HepG2 (cell line): ENCODE measurements around the gene MYBPC2. TPM values are rescaled to one million over a fixed set of nuclear protein-coding genes. Genes with fewer than 3 reads are reported as not detected.

Experiments
- ATAC-seq: fragments of 200-7000 bp; cut with Tn5 transposase; 3 replicates; pipeline ENCODE4 v1.9.1; 2020; ENCODE audit warnings: mild to moderate bottlenecking, moderate library complexity
- BruUV-seq: library from RNA; stranded (reverse); fragments of 400-500 nt; replicated peaks from 2 replicates; lab custom pipeline; 2021; lab: Mats Ljungman, UMichigan
- CTCF ChIA-PET: fragments of 300-600 bp; formaldehyde crosslinking; extraction: SDS; loops from one replicate; lab custom pipeline; 2021; ENCODE audit warnings: low total read pairs, inconsistent platforms, low intra/inter-chr PET ratio; lab: Yijun Ruan, JAX
- POLR2A ChIA-PET: fragments of 350-600 bp; sonication (Branson Sonifier 250); formaldehyde crosslinking; loops from one replicate; lab custom pipeline; 2020; ENCODE audit warnings: antibody characterized with exemption, inconsistent platforms; lab: Yijun Ruan, JAX
- DNase-seq: peaks from one replicate; pipeline ENCODE4 v3.0.0-alpha.2; 2015; ENCODE audit warnings: low spot score
- FAIRE-seq: peaks from 3 replicates; lab custom pipeline; 2011; peaks lifted over from hg19 to GRCh38; lab: Jason Lieb, UNC
- H2AFZ ChIP-seq: one replicate; pipeline ENCODE4 v1.6.1; 2011; ENCODE audit warnings: low read length, inconsistent platforms
- H3K27ac ChIP-seq: fragments of 300-600 bp; 3 replicates; pipeline ENCODE4 v1.8.0; 2011; ENCODE audit warnings: mixed run types, mild to moderate bottlenecking, mixed read lengths, low read length, inconsistent platforms; ENCODE audit not compliant: insufficient read depth; ENCODE audit errors: extremely low read length
- H3K27me3 ChIP-seq, 2 experiments: fragments of 200-600 bp in 1 of 2; 2 replicates in 1 of 2; 3 replicates in 1 of 2; pipeline versions ENCODE4 v1.6.0 to v1.8.0; 2011; ENCODE audit warnings: low read length in 2 of 2, mild to moderate bottlenecking in 2 of 2, moderate library complexity in 2 of 2, inconsistent platforms in 1 of 2; ENCODE audit not compliant: insufficient read depth in 2 of 2, control insufficient read depth in 1 of 2
- H3K36me3 ChIP-seq, 2 experiments: fragments of 200-600 bp in 1 of 2; replicated peaks in 1 of 2; 2 replicates in 1 of 2; 3 replicates in 1 of 2; pipeline versions ENCODE4 v1.5.1 to v1.8.0; 2011; ENCODE audit warnings: low read length in 2 of 2, inconsistent platforms in 1 of 2; ENCODE audit not compliant: insufficient read depth in 2 of 2, control insufficient read depth in 1 of 2
- H3K4me1 ChIP-seq: 2 replicates; pipeline ENCODE4 v1.5.1; 2012; ENCODE audit warnings: low read length, inconsistent platforms; ENCODE audit not compliant: insufficient read depth
- H3K4me2 ChIP-seq: 2 replicates; pipeline ENCODE4 v1.6.0; 2011; ENCODE audit warnings: low read depth, low read length, inconsistent platforms
- H3K4me3 ChIP-seq, 3 experiments: fragments of 200-600 bp in 1 of 3; sonication (generic), shearing (Covaris generic) in 1 of 3; replicated peaks in 1 of 3; 2 replicates each; pipeline ENCODE4 v1.5.1; 2011 to 2016; ENCODE audit warnings: low read length in 3 of 3, inconsistent platforms in 2 of 3, low read depth in 2 of 3, mild to moderate bottlenecking in 2 of 3, control low read depth in 1 of 3, mixed read lengths in 1 of 3; ENCODE audit not compliant: insufficient read depth in 1 of 3
- H3K79me2 ChIP-seq: one replicate; pipeline ENCODE4 v1.6.1; 2011; ENCODE audit warnings: low read length, inconsistent platforms; ENCODE audit not compliant: insufficient read depth
- H3K9ac ChIP-seq: 2 replicates; pipeline ENCODE4 v1.6.0; 2011; ENCODE audit warnings: mild to moderate bottlenecking, low read depth, low read length, inconsistent platforms; ENCODE audit not compliant: insufficient read depth
- H3K9me3 ChIP-seq: 2 replicates; pipeline ENCODE4 v1.5.1; 2012; ENCODE audit warnings: mild to moderate bottlenecking, low read length
- H4K20me1 ChIP-seq: 2 replicates; pipeline ENCODE4 v1.6.0; 2011; ENCODE audit warnings: inconsistent platforms, mild to moderate bottlenecking, low read length, moderate library complexity; ENCODE audit not compliant: insufficient read depth
- DMAP1 ChIP-seq: IDR thresholded peaks from 2 replicates; pipeline ENCODE4 v1.6.1; 2016
- HNRNPL ChIP-seq: fragments of 200-400 bp; formaldehyde crosslinking; IDR thresholded peaks from 2 replicates; pipeline ENCODE4 v1.6.1; 2017; ENCODE audit warnings: mild to moderate bottlenecking, low read depth, low read length
- ZIK1 ChIP-seq: sonication (generic); formaldehyde crosslinking; IDR thresholded peaks from 2 replicates; pipeline ENCODE4 v1.5.0; 2020; ENCODE audit warnings: mild to moderate bottlenecking, low read depth, missing genetic modification reagents, borderline replicate concordance
- WGBS: methylation state at CpG from one replicate; pipeline ENCODE4 v1.1.6; 2017; ENCODE audit warnings: low lambda C conversion rate; 5-methylcytosine and 5-hydroxymethylcytosine counted together
- in situ Hi-C: cut with HindIII; loops from 2 replicates; pipeline ENCODE4 v1.10.0; 2017; ENCODE audit warnings: low pct_unique_long_range_greater_than_20kb; ENCODE audit not compliant: extremely low pct_ligation_motif_present
- intact Hi-C: fragments of 100-400 bp; cut with micrococcal nuclease; formaldehyde crosslinking; loops from one replicate; pipeline ENCODE4 v1.10.0; 2022; ENCODE audit not compliant: unreplicated experiment
- polyA plus RNA-seq, 8 experiments: library from polyadenylated mRNA; depleted of rRNA in 3 of 8; stranded (reverse) in 7 of 8; unstranded in 1 of 8; fragments of >200 nt; fragmentation: Illumina TruSeq in 4 of 8; extraction: Trizol in 4 of 8; gene quantifications; 2 replicates each; pipeline versions ENCODE4 v1.2.1 to v1.2.3, GENCODE V29; 2011 to 2016; ENCODE audit warnings: low read depth in 4 of 8, missing spikeins in 1 of 8, mixed read lengths in 1 of 8; ENCODE audit not compliant: insufficient read depth in 1 of 8
- total RNA-seq, 5 experiments: library from RNA; depleted of rRNA; stranded (reverse); fragments of >200 nt; fragmentation: Illumina TruSeq; extraction: Trizol; gene quantifications; 2 replicates each; pipeline ENCODE4 v1.2.3, GENCODE V29; 2016; ENCODE audit warnings: low read depth in 1 of 5
- TF ChIP-seq, protein P1 (sequence below): sonication (generic); formaldehyde crosslinking; IDR thresholded peaks from 2 replicates; pipeline ENCODE4 v1.4.0; 2020; ENCODE audit warnings: mild to moderate bottlenecking, missing genetic modification reagents
- TF ChIP-seq, protein P2 (sequence below): sonication (generic); formaldehyde crosslinking; conservative IDR thresholded peaks from 2 replicates; pipeline ENCODE4 v1.4.0; 2020; ENCODE audit warnings: missing genetic modification reagents
- TF ChIP-seq, protein P3 (sequence below): sonication (generic); formaldehyde crosslinking; IDR thresholded peaks from 2 replicates; pipeline ENCODE4 v1.4.0; 2020; ENCODE audit warnings: low read depth, missing genetic modification reagents
- TF ChIP-seq, protein P4 (sequence below): sonication (generic); formaldehyde crosslinking; IDR thresholded peaks from 2 replicates; pipeline ENCODE4 v1.4.0; 2020; ENCODE audit warnings: mild to moderate bottlenecking, missing genetic modification reagents

Gene MYBPC2
- total and polyA plus RNA-seq, 2 of the 13 experiments (the other 11 are each of a cell fraction or from before 2014, with no cell fraction given) = not detected

DNA sequence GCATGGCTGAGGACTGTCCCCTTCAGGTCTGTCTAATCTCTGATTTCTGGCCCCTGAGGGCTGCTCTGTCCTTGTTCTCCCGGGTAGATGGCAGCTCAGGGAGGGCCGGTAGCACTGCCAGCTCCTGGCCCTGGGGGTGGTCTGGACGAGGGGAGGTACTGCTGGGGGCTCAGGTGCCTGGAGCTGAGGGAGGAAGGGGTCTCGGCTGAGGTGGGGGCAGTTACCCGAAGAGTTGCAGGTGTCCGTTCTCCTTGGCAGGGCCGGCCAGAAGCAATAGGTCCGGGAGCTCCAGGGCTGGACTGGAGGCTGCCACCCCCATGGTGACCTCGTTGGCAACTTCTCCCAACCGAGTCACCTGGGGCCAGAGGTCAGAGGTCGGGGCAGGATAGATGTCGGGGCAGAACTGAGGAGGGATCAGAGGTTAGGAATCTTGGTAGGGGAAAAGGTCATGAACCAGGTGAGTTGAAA is 42.4 kb downstream of the MYBPC2 start (continued):
- TF ChIP-seq, protein P1, sequence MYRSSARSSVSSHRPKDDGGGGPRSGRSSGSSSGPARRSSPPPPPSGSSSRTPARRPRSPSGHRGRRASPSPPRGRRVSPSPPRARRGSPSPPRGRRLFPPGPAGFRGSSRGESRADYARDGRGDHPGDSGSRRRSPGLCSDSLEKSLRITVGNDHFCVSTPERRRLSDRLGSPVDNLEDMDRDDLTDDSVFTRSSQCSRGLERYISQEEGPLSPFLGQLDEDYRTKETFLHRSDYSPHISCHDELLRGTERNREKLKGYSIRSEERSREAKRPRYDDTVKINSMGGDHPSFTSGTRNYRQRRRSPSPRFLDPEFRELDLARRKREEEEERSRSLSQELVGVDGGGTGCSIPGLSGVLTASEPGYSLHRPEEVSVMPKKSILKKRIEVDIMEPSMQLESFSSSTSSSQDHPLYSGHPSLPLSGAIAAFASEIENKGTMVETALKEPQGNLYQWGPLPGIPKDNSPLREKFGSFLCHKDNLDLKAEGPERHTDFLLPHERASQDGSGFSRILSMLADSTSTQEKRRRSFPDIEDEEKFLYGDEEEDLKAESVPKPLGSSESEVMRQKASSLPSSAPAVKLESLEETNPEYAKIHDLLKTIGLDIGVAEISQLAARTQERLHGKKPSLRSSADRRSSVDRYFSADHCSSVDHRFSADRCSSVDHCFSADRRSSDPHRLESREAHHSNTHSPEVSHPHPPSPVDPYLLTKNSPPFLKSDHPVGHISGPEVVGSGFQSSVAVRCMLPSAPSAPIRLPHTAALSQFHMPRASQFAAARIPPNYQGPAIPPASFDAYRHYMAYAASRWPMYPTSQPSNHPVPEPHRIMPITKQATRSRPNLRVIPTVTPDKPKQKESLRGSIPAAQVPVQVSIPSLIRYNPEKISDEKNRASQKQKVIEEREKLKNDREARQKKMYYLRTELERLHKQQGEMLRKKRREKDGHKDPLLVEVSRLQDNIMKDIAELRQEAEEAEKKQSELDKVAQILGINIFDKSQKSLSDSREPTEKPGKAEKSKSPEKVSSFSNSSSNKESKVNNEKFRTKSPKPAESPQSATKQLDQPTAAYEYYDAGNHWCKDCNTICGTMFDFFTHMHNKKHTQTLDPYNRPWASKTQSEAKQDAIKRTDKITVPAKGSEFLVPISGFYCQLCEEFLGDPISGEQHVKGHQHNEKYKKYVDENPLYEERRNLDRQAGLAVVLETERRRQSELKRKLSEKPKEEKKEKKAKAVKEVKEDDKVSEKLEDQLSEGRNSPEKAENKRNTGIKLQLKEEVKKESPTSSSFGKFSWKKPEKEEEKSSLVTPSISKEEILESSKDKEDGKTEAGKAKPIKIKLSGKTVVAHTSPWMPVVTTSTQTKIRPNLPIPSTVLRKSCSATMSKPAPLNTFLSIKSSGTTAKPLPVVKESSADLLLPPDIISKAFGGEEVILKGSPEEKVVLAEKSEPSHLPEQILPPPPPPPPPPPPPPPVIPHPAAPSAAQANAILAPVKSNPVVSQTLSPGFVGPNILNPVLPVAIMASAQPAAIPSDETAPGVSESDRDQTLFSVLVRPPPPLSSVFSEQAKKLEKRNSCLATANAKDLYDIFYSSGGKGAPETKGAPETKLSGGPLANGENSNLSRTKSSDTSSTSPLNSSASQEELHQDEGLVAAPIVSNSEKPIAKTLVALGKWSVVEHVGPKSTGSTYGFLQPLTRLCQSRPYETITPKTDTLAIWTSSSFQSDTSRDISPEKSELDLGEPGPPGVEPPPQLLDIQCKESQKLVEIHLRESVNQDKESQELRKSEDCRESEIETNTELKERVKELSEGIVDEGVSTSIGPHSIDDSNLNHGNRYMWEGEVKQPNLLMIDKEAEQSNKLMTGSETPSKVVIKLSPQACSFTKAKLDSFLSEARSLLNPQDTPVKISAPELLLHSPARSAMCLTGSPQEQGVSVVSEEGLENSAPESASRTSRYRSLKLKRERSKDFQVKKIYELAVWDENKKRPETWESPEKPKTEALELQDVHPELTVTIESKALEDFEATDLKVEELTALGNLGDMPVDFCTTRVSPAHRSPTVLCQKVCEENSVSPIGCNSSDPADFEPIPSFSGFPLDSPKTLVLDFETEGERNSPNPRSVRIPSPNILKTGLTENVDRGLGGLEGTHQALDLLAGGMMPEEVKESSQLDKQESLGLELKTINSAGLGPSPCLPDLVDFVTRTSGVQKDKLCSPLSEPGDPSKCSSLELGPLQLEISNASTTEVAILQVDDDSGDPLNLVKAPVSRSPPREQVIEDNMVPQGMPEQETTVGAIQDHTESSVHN (CRISPR knock-in tag) = no peak
- no peak for TF ChIP-seq DMAP1 (CRISPR knock-in tag)

DNA sequence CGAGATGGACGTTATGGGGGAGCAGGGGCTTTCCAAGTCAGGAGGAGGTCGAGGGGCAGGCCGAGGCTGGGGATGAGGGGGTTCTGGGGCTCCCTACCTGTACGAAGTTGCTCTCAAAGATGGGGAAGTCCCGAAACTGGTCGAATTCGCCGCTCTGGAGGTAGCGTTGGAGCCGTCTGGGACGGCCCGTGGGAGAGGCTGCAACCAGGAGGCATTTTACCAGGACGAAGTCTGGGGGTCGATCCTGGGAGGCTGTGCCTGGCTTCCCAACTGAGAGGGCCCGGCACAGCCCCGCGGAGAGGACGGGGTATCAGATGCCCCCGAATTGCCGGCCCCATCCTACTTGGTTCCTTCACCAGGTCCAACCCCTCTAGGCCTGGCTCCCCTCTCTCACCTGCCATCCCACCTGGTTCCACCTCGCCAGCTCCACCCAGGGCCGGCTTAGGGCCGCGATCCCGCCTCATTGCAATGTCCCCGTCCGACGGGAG is 43.1 kb downstream of the MYBPC2 start:
- no peak for FAIRE-seq
- BruUV-seq = no TSS peak
- no peak overlapping the region for H2AFZ ChIP-seq
- TF ChIP-seq ZIK1 (CRISPR knock-in tag) (no peak), HNRNPL (no peak)
- TF ChIP-seq, protein P2, sequence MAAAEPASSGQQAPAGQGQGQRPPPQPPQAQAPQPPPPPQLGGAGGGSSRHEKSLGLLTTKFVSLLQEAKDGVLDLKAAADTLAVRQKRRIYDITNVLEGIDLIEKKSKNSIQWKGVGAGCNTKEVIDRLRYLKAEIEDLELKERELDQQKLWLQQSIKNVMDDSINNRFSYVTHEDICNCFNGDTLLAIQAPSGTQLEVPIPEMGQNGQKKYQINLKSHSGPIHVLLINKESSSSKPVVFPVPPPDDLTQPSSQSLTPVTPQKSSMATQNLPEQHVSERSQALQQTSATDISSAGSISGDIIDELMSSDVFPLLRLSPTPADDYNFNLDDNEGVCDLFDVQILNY (CRISPR knock-in tag) = no peak
- TF ChIP-seq, protein P3, sequence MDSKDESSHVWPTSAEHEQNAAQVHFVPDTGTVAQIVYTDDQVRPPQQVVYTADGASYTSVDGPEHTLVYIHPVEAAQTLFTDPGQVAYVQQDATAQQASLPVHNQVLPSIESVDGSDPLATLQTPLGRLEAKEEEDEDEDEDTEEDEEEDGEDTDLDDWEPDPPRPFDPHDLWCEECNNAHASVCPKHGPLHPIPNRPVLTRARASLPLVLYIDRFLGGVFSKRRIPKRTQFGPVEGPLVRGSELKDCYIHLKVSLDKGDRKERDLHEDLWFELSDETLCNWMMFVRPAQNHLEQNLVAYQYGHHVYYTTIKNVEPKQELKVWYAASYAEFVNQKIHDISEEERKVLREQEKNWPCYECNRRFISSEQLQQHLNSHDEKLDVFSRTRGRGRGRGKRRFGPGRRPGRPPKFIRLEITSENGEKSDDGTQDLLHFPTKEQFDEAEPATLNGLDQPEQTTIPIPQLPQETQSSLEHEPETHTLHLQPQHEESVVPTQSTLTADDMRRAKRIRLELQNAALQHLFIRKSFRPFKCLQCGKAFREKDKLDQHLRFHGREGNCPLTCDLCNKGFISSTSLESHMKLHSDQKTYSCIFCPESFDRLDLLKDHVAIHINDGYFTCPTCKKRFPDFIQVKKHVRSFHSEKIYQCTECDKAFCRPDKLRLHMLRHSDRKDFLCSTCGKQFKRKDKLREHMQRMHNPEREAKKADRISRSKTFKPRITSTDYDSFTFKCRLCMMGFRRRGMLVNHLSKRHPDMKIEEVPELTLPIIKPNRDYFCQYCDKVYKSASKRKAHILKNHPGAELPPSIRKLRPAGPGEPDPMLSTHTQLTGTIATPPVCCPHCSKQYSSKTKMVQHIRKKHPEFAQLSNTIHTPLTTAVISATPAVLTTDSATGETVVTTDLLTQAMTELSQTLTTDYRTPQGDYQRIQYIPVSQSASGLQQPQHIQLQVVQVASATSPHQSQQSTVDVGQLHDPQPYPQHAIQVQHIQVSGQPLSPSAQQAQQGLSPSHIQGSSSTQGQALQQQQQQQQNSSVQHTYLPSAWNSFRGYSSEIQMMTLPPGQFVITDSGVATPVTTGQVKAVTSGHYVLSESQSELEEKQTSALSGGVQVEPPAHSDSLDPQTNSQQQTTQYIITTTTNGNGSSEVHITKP (CRISPR knock-in tag) = no peak
- TF ChIP-seq, protein P4, sequence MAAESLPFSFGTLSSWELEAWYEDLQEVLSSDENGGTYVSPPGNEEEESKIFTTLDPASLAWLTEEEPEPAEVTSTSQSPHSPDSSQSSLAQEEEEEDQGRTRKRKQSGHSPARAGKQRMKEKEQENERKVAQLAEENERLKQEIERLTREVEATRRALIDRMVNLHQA = no peak

More for the DNA sequence above, 43.1 kb downstream of the MYBPC2 start:
- no peaks in the 10 kb centered on the region for H3K36me3 ChIP-seq
- no peak overlapping the region for H3K27ac ChIP-seq
- ATAC-seq = no peak
- H3K79me2 ChIP-seq = no peaks in the 10 kb centered on the region
- intact Hi-C loops (no loop called here), in situ Hi-C loops (no loop called here)
- CTCF ChIA-PET = interaction anchor here (1.4 kb wide), 1 partner anchor 107 kb away, joined by 4 read pairs; no protein-coding TSS in a partner anchor
- H3K4me1 ChIP-seq = no peaks in the 10 kb centered on the region
- POLR2A ChIA-PET = no interaction called here
- H3K4me3 ChIP-seq = no peak overlapping the region
- no peaks in the 10 kb centered on the region for H4K20me1 ChIP-seq
- WGBS = 57% methylated on average over 21 of the region's 29 CpGs
- no peaks in the 10 kb centered on the region for H3K9me3 ChIP-seq
- peaks cover under 1 to 4% of the 10 kb centered on the region in 2 experiments; a peak in 3 of 5 replicates for H3K27me3 ChIP-seq
- no peak for DNase-seq
- H3K4me2 ChIP-seq = no peak overlapping the region
- no peak overlapping the region for H3K9ac ChIP-seq
